Activated naive CD4-positive, alpha-beta T cell treated with anti-CD3 and anti-CD28 coated beads, Interleukin-2, amount 50 U/mL, for 16 hours (primary cell): ENCODE data around the gene RBP3.

Experiments
- DNase-seq: peaks from one replicate; pipeline ENCODE4 v3.0.0-alpha.2; 2020

Gene RBP3

GRCh38 chr10:47319784-47320183 is 28.4 kb upstream of the RBP3 start:
- DNase-seq, result no peak

DNA sequence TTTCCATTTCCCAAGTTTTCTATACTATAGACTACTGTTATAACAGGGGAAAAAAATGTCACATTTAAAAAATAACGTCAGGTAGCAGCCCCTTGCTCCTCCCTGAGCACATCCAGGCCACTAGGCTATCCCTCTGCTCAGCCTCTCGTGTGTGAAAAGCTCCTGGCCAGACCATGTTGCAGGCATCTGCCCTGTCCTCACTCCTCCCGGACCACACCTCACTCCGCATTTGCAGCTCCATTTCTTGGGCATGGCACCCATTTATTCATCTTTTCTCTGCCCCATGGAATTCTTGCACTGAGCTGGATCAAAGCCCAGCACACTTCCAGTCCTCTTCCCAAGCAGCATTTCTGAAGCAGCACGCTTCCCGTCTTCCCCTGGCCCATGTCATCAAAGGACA is 27.4 kb upstream of the RBP3 start:
- DNase-seq, result no peak

- DNase-seq, result no peak
Measured at GRCh38 chr10:47321521-47322195, 26.5 kb upstream of the RBP3 start.

DNA sequence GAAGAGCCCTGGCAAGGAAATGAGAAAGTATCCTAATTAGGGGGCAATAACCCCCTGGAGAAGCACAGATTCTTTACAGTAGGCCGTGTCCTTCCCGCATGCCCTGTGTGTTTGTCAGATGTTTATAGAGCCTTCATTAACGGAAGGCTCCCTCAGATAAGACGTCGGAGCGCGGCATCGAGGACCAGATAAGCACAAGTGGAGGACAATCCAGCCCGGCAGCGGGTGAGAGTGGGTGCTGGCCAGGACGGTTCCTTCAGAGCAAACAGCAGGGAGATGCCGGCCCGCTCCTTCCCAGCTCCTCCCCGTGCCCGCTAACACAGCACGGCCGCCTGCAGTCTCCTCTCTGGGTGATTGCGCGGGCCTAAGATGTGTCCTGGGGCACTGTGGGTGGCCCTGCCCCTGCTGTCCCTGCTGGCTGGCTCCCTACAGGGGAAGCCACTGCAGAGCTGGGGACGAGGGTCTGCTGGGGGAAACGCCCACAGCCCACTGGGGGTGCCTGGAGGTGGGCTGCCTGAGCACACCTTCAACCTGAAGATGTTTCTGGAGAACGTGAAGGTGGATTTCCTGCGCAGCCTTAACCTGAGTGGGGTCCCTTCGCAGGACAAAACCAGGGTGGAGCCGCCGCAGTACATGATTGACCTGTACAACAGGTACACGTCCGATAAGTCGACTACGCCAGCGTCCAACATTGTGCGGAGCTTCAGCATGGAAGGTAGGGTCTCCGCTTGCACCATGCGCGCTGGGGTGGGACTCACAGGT is 25.7 kb upstream of the RBP3 start, which contains the start of gene GDF2:
TSS of gene GDF2 (plus strand) at position 155 of the 762 bp plus-strand sequence. CDS start at position 370, 215 bp downstream.
- DNase-seq, result no peak

- DNase-seq, result no peak
Measured at GRCh38 chr10:47323087-47323486, 25.1 kb upstream of the RBP3 start.

- DNase-seq, result no peak
Measured at GRCh38 chr10:47323636-47324296, 24.4 kb upstream of the RBP3 start.

- no peak for DNase-seq
Measured at GRCh38 chr10:47325303-47326291, 22.6 kb upstream of the RBP3 start.

DNA sequence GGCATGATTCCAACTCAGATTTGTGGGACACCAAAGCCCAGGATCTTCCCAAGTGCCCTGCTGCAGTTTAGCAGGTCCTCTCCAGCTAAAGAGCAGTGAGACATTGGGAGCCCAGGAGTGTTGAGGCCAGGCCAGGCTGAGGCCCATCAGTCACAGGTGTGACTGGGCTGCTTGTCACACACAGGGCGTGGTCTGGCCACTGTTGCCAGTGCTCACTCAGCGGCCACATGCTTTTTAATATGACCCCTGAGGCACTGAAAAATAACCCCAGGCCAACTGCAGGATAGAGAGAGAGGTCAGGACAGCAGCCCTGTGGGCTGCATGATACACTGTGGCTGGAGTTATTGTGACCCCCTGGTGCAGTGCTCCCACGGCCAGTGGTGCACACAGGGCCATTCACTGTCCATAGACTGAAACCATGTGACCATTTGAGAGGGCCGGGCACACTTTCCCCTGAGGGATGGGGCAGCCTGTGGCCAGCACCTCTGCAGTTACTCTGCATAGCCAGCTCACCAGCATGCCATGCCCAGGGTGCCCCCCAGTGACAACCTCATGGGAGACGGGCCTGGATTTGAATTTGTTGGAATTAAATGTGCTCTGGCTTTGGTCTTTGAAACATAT is 21.7 kb upstream of the RBP3 start:
- no peak for DNase-seq

DNA sequence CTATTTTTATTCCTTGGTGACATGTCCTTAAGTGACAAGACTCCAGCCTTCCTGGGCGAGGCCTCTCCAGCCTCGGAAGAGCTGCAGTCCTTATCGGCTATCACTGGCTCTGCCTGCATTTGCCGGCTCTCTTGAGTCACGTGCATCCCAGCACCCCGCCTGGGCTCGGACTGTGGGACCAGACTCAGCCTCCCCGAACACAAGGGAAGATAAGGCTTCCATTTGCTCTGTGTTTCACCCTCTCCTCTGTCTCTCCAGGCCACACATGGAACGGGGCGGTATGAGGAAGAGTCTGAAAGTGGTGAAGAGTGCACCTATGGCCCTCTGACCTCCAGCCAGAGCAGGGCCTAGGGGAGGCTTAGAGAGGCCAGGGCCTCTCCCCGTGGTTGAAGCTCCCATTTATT is 21.2 kb upstream of the RBP3 start:
- no peak for DNase-seq

DNA sequence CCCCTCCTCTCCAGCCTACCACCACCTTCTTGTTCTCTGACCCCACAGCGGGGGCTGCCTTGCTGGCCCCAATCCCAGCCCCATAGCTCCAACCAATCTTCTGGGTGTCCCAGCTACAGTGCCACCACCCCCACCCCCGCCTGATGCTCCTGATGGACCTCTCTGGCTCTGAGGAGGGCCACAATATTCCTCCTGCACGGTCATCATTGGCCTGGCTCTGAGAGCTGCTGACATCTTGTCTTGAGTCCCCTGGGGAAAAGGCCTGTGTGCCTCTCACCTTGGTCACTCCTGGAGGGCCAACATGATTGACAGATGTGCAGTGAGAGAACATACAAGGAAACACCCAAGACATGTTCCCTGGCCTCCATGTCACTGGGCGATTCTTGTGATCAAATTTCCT is 18.3 kb upstream of the RBP3 start:
- no peak for DNase-seq

- no peak for DNase-seq
Measured at GRCh38 chr10:47330366-47330765, 17.8 kb upstream of the RBP3 start.

- no peak for DNase-seq
Measured at GRCh38 chr10:47330804-47331203, 17.4 kb upstream of the RBP3 start.

- DNase-seq, result no peak
Measured at GRCh38 chr10:47331491-47331890, 16.7 kb upstream of the RBP3 start.

- DNase-seq, result no peak
Measured at GRCh38 chr10:47331954-47332353, 16.2 kb upstream of the RBP3 start.

- DNase-seq, result no peak
Measured at GRCh38 chr10:47332371-47332770, 15.8 kb upstream of the RBP3 start.

DNA sequence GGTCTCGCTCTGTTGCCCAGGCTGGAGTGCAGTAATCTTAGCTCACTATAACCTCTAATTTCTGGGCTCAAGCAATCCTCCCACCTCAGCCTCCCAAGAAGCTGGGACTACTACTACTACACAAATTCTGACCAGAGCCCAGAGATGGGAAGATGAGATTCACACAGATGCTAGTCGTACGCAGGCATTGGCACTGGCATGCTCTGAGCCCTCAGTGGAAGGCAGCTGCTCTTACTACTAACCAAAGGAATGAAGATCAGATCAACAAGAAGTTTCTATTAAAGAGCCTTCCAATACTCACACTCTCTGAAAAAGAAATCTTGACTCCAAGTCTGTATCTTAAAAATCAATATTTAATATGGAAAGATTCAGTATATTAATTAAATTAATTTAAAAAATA is 15.2 kb upstream of the RBP3 start:
- DNase-seq, result no peak

GRCh38 chr10:47333532-47333931 is 14.6 kb upstream of the RBP3 start:
- no peak for DNase-seq

DNA sequence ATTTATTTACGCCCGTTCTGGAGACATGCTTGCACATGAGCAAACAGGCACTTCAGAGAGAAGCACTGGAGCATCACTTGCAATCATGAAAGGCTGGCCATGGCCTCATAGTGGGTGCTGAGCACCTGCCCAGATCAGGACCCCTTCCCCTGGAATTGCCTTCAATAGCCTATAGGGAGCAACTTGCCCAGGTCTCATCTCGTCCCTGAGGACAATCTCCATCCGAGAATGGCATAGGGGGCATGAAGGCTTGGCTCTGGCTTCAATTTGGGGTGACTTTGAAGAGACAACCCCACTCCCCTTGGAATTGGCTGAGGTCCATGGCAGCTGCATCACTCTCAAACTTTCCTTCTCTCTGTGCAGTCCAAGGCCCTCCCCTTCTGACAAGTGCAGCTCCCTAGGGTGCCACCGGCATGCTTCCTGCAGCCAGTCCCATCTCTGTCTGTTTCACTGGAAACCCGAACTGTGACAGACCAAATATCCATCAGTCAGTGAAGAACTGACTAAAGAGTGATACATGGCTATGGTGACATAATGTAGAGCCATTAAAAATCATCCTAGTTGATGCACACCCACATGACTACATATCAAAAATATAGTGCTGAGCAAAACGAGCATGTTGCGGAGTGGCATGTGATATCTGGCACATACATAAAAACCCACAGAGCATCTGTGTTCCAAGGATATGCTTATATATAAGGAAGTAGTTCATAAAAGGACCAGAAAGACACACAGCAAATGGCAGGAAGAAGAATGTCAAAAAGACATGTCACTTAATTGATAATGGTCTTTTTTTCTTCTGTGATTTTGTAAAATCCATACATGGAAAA is 13.5 kb upstream of the RBP3 start:
- DNase-seq, result no peak

- no peak for DNase-seq
Measured at GRCh38 chr10:47335906-47336305, 12.3 kb upstream of the RBP3 start.

DNA sequence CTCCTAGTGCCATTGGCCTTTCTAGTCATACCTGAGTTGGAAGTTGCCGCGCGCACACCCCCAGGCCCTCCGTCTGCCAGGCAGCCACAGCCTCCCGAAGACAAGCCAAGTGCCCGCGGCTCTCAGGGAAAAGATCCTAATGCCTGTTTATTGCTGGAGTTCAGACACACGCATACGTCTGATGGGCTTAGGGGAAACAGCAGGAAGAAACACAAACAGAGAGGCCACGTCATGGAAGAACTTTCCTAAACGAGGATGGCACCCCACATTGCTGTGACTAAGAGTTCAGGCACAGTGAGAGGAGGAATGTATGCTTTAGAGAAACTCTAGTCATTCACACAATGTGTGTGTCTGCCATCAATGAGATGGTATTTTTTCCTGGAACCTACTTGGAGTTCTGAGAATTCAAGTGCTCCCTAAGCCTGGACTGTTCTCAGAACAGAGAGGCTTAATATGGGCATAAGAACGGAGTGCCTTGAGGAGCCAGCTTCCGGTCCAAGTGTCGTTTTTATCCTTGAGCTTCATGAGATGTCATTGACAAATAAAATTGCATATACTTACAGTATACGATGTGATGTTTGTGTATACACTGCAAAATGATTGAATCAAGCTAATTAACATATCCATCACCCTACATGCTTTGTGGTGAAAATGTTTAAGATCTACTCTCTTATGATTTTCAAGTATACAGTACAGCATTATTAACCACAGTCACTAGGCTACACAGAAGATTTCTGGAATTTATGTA is 11.6 kb upstream of the RBP3 start:
- DNase-seq, result no peak

DNA sequence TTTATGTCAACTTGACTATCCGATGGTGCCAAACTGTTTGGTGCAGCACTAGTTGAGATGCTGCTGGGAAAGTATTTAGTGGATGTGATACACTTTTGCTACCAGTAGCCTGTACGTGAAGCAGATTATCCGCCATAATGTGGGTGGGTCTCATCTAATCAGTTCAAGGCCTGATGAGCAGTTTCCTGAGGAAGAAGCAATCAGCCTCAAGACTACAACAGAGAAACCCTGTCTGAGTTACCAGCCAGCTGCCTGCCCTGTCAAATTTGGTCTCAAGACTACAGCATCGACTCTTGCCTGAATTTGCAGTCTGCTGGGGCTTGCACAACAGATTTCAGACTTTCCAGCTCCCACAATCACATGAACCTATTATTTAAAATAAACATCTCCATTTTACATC is 10.9 kb upstream of the RBP3 start:
- DNase-seq, result no peak
